ENCODE results near the gene SETD7. TPM values are rescaled to one million over a fixed set of nuclear protein-coding genes. Genes with fewer than 3 reads are reported as not detected.

The SETD7 gene
- total and polyA plus RNA-seq, 2 experiments from 2014 or later, result 1.1 to 4.2 TPM

- TF ChIP-seq, protein P1, sequence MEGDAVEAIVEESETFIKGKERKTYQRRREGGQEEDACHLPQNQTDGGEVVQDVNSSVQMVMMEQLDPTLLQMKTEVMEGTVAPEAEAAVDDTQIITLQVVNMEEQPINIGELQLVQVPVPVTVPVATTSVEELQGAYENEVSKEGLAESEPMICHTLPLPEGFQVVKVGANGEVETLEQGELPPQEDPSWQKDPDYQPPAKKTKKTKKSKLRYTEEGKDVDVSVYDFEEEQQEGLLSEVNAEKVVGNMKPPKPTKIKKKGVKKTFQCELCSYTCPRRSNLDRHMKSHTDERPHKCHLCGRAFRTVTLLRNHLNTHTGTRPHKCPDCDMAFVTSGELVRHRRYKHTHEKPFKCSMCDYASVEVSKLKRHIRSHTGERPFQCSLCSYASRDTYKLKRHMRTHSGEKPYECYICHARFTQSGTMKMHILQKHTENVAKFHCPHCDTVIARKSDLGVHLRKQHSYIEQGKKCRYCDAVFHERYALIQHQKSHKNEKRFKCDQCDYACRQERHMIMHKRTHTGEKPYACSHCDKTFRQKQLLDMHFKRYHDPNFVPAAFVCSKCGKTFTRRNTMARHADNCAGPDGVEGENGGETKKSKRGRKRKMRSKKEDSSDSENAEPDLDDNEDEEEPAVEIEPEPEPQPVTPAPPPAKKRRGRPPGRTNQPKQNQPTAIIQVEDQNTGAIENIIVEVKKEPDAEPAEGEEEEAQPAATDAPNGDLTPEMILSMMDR (conservative IDR thresholded peaks at IDR 0.05; ENCODE audit: low read depth in 2 of 2), result no peak
- TF ChIP-seq, protein P2, sequence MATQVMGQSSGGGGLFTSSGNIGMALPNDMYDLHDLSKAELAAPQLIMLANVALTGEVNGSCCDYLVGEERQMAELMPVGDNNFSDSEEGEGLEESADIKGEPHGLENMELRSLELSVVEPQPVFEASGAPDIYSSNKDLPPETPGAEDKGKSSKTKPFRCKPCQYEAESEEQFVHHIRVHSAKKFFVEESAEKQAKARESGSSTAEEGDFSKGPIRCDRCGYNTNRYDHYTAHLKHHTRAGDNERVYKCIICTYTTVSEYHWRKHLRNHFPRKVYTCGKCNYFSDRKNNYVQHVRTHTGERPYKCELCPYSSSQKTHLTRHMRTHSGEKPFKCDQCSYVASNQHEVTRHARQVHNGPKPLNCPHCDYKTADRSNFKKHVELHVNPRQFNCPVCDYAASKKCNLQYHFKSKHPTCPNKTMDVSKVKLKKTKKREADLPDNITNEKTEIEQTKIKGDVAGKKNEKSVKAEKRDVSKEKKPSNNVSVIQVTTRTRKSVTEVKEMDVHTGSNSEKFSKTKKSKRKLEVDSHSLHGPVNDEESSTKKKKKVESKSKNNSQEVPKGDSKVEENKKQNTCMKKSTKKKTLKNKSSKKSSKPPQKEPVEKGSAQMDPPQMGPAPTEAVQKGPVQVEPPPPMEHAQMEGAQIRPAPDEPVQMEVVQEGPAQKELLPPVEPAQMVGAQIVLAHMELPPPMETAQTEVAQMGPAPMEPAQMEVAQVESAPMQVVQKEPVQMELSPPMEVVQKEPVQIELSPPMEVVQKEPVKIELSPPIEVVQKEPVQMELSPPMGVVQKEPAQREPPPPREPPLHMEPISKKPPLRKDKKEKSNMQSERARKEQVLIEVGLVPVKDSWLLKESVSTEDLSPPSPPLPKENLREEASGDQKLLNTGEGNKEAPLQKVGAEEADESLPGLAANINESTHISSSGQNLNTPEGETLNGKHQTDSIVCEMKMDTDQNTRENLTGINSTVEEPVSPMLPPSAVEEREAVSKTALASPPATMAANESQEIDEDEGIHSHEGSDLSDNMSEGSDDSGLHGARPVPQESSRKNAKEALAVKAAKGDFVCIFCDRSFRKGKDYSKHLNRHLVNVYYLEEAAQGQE (IDR thresholded peaks at IDR 0.05; ENCODE audit: unreplicated experiment), result no peak
Observed at GRCh38 chr4:139472852-139473251, 83.2 kb downstream of the SETD7 start (continued).

GRCh38 chr4:139470997-139471665, 84.9 kb downstream of the SETD7 start:
- Histone ChIP-seq H3K36me3 (ENCODE audit: insufficient read depth) (no peaks in the 10 kb centered on the region; the same call in 1 of the 2 replicates), H3F3A (replicated peaks; ENCODE audit: low read depth) (no peaks in the 10 kb centered on the region), H2AFZ (no peak overlapping the region), H3K27ac (ENCODE audit: low read depth) (no peak overlapping the region), H3K79me2 (replicated peaks; ENCODE audit: insufficient read depth) (peaks cover 58% of the 10 kb centered on the region), H3K4me1 (ENCODE audit: insufficient read depth) (no peaks in the 10 kb centered on the region), H4K20me1 (replicated peaks; ENCODE audit: insufficient read depth) (no peaks in the 10 kb centered on the region; the same call in 1 of the 2 replicates), H3K4me3 (no peak overlapping the region), H3K9me2 (ENCODE audit: insufficient read depth) (no peaks in the 10 kb centered on the region), H3K4me2 (no peak overlapping the region), H3K27me3 (ENCODE audit: insufficient read depth) (no peaks in the 10 kb centered on the region)
- Mint-ChIP-seq H3K9me3 (peaks cover 18% of the 10 kb centered on the region), H3K4me3 (no peak overlapping the region), H3K27me3 (ENCODE audit: insufficient read depth, low read depth, poor library complexity) (no peaks in the 10 kb centered on the region), H3K27ac (no peak overlapping the region), H3K4me1 (no peaks in the 10 kb centered on the region), H3K36me3 (ENCODE audit: low read depth) (peaks cover 48% of the 10 kb centered on the region)
- no peak for ATAC-seq
- no peak for TF ChIP-seq EZH2 (IDR thresholded peaks at IDR 0.05; ENCODE audit: low read depth, unreplicated experiment)
- TF ChIP-seq NANOG (IDR thresholded peaks at IDR 0.05; ENCODE audit: borderline replicate concordance), result no peak
- no peak for TF ChIP-seq ZNF114 (CRISPR knock-in tag; IDR thresholded peaks at IDR 0.05)
- TF ChIP-seq, protein P2 (IDR thresholded peaks at IDR 0.05; ENCODE audit: unreplicated experiment), result no peak
- no peak for TF ChIP-seq JUNB (IDR thresholded peaks at IDR 0.05; ENCODE audit: unreplicated experiment)
- TF ChIP-seq ETS1 (IDR thresholded peaks at IDR 0.05), result no peak
- DNase-seq (ENCODE audit: low spot score), result no peak
